Gastrocnemius medialis (tissue), 4 donors: Measurements from ENCODE around the gene GRIK4. TPM values are rescaled to one million over a fixed set of nuclear protein-coding genes. Genes with fewer than 3 reads are reported as not detected.

ENCODE experiments used
- ATAC-seq, 2 donors: fragments of 150-250 bp; one replicate each; pipeline ENCODE4 v1.9.1; 2016
- DNase-seq, 2 donors: peaks; one replicate each; pipeline ENCODE4 v3.0.0-alpha.2; 2019
- H3K27ac ChIP-seq, 4 donors: fragments of 200-600 bp; sonication (generic); 1 replicate in 1 of 4; 2 replicates in 3 of 4; pipeline ENCODE4 v1.5.1; 2016 to 2018; ENCODE audit warnings: mild to moderate bottlenecking in 2 of 4, moderate library complexity in 1 of 4
- H3K27me3 ChIP-seq, 3 donors: fragments of 200-600 bp; sonication (generic) in 2 of 3; 1 replicate in 1 of 3; 2 replicates in 2 of 3; pipeline versions ENCODE4 v1.5.1 to v1.6.0; 2016 to 2019; ENCODE audit warnings: mild to moderate bottlenecking in 1 of 3, moderate library complexity in 1 of 3
- H3K36me3 ChIP-seq, 2 donors: fragments of 200-600 bp; sonication (generic) in 1 of 2; one replicate each; pipeline ENCODE4 v1.5.1; 2017 to 2018
- H3K4me1 ChIP-seq, 2 donors: fragments of 200-600 bp; sonication (generic) in 1 of 2; one replicate each; pipeline ENCODE4 v1.5.1; 2016 to 2017; ENCODE audit warnings: mild to moderate bottlenecking in 2 of 2
- H3K4me3 ChIP-seq, 4 donors: fragments of 200-600 bp; sonication (generic) in 3 of 4; 1 replicate in 1 of 4; 2 replicates in 3 of 4; pipeline ENCODE4 v1.5.1; 2016 to 2019; ENCODE audit warnings: mild to moderate bottlenecking in 2 of 4
- H3K9me3 ChIP-seq, 3 donors: fragments of 200-600 bp; sonication (generic) in 2 of 3; 1 replicate in 1 of 3; 2 replicates in 2 of 3; pipeline ENCODE4 v1.5.1; 2016 to 2019
- POLR2A ChIP-seq, 2 donors: fragments of 450-650 bp; IDR thresholded peaks; one replicate each; pipeline ENCODE4 v1.6.1; 2017; ENCODE audit warnings: antibody characterized with exemption in 2 of 2, mild to moderate bottlenecking in 2 of 2, moderate library complexity in 2 of 2
- in situ Hi-C, 4 donors: fragments of 200-750 bp; cut with MboI; loops; one replicate each; pipeline versions ENCODE4 v1.15.0 to v1.8.0; 2017; ENCODE audit warnings: low sequenced_read_pairs in 4 of 4
- intact Hi-C: fragments of 100-400 bp; cut with DNase I; formaldehyde crosslinking; loops from one replicate; pipeline ENCODE4 v1.15.1; 2023; ENCODE audit warnings: low total_unique reads
- total RNA-seq, 4 donors: library from RNA; depleted of rRNA; stranded (reverse); fragments of >200 nt; gene quantifications; one replicate each; pipeline versions ENCODE4 v1.1.0 to v1.2.3, GENCODE V29; 2016
- TF ChIP-seq, protein P1 (sequence below), 5 experiments: fragments of 450-650 bp in 3 of 5; fragments of 200-600 bp in 2 of 5; sonication (generic) in 2 of 5; IDR thresholded peaks in 4 of 5; conservative IDR thresholded peaks in 1 of 5; 1 replicate in 4 of 5; 2 replicates in 1 of 5; pipeline ENCODE4 v1.5.1; 2016 to 2019; ENCODE audit warnings: antibody characterized with exemption in 5 of 5, mild to moderate bottlenecking in 3 of 5, moderate library complexity in 3 of 5

GRIK4 gene
- total RNA-seq, 4 donors from 2014 or later, result 0.42 TPM; not detected in 3

GRCh38 chr11:120918257-120918656 lies 406.7 kb downstream of the GRIK4 start:
- Histone ChIP-seq H3K36me3 (no peaks in the 10 kb centered on the region), H3K27ac (no peak overlapping the region), H3K9me3 (no peaks in the 10 kb centered on the region), H3K27me3 (peaks cover 0 to 2% (median 0%) of the 10 kb centered on the region in 3 donors), H3K4me3 (no peak overlapping the region), H3K4me1 (no peaks in the 10 kb centered on the region)
- intact Hi-C loops, result no loop called here
- in situ Hi-C loops, result no loop called here
- no peak for ATAC-seq
- DNase-seq, result no peak
- TF ChIP-seq, protein P1, sequence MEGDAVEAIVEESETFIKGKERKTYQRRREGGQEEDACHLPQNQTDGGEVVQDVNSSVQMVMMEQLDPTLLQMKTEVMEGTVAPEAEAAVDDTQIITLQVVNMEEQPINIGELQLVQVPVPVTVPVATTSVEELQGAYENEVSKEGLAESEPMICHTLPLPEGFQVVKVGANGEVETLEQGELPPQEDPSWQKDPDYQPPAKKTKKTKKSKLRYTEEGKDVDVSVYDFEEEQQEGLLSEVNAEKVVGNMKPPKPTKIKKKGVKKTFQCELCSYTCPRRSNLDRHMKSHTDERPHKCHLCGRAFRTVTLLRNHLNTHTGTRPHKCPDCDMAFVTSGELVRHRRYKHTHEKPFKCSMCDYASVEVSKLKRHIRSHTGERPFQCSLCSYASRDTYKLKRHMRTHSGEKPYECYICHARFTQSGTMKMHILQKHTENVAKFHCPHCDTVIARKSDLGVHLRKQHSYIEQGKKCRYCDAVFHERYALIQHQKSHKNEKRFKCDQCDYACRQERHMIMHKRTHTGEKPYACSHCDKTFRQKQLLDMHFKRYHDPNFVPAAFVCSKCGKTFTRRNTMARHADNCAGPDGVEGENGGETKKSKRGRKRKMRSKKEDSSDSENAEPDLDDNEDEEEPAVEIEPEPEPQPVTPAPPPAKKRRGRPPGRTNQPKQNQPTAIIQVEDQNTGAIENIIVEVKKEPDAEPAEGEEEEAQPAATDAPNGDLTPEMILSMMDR (IDR thresholded peaks at IDR 0.05 in 4 of 5, conservative IDR thresholded peaks at IDR 0.05 in 1 of 5), result no peak
- TF ChIP-seq POLR2A (IDR thresholded peaks at IDR 0.05), result no peak

GRCh38 chr11:120919045-120919444 lies 407.5 kb downstream of the GRIK4 start:
- TF ChIP-seq, protein P1 (IDR thresholded peaks at IDR 0.05 in 4 of 5, conservative IDR thresholded peaks at IDR 0.05 in 1 of 5), result no peak
- no peak for TF ChIP-seq POLR2A (IDR thresholded peaks at IDR 0.05)
- no peaks in the 10 kb centered on the region for H3K36me3 ChIP-seq
- intact Hi-C loops (no loop called here), in situ Hi-C loops (no loop called here)
- no peaks in the 10 kb centered on the region for H3K9me3 ChIP-seq
- ATAC-seq (no peak), DNase-seq (no peak)
- peaks cover 0 to 2% (median 0%) of the 10 kb centered on the region in 3 donors for H3K27me3 ChIP-seq
- H3K27ac ChIP-seq, result no peak overlapping the region
- H3K4me3 ChIP-seq, result no peak overlapping the region
- H3K4me1 ChIP-seq, result no peaks in the 10 kb centered on the region

- no peak for DNase-seq
- no peaks in the 10 kb centered on the region for H3K4me1 ChIP-seq
- TF ChIP-seq, protein P1 (IDR thresholded peaks at IDR 0.05 in 4 of 5, conservative IDR thresholded peaks at IDR 0.05 in 1 of 5), result no peak
- no peak for TF ChIP-seq POLR2A (IDR thresholded peaks at IDR 0.05)
- in situ Hi-C loops, result no loop called here
- no peak overlapping the region for H3K27ac ChIP-seq
- no peak for ATAC-seq
- H3K9me3 ChIP-seq, result no peaks in the 10 kb centered on the region
- no peak overlapping the region for H3K4me3 ChIP-seq
- intact Hi-C loops, result no loop called here
- H3K36me3 ChIP-seq, result no peaks in the 10 kb centered on the region
- peaks cover 0 to 2% (median 0%) of the 10 kb centered on the region in 3 donors for H3K27me3 ChIP-seq
These were observed 408.0 kb downstream of the GRIK4 start for GRCh38 chr11:120919566-120919965.

DNA sequence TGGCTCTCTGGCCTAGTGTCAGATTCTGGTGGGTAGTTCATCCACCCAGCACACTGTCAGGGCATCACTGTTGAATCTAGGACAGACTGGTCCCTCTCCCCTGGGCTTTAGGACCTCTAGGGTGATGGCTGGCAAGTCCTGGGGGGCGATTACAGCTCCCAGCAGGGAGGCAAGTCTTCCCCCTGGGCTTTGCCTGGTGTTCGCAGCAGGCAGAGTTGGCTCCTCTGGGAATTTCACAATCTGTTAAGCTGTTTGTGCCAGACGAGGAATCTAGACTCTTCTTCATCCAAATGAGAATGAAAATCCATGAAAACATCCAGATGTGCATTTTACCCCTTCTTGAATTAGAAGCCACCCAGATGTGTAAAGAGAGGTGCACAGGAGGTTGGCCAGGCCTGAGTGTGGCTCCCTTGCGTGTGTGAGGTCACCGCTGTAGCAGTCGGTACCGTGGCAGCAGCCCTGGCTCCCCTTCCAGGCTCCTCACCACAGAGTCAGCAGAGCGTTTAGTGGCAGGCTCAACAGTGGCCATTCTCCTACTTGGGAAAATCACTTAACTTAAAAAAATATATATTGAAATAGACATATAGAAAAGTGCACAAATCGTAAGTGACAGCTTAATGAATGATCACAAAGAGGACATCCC lies 412.4 kb downstream of the GRIK4 start:
- Histone ChIP-seq H3K36me3 (no peaks in the 10 kb centered on the region), H3K4me1 (no peaks in the 10 kb centered on the region), H3K9me3 (no peaks in the 10 kb centered on the region), H3K27ac (no peak overlapping the region), H3K4me3 (no peak overlapping the region), H3K27me3 (no peaks in the 10 kb centered on the region)
- no peak for DNase-seq
- TF ChIP-seq POLR2A (IDR thresholded peaks at IDR 0.05), result no peak
- TF ChIP-seq, protein P1 (IDR thresholded peaks at IDR 0.05 in 4 of 5, conservative IDR thresholded peaks at IDR 0.05 in 1 of 5), result no peak
- intact Hi-C loops, result no loop called here
- in situ Hi-C loops, result no loop called here
- ATAC-seq, result no peak

- H3K4me3 ChIP-seq, result no peak overlapping the region
- H3K27ac ChIP-seq, result no peak overlapping the region
- H3K36me3 ChIP-seq, result no peaks in the 10 kb centered on the region
- no peak for TF ChIP-seq POLR2A (IDR thresholded peaks at IDR 0.05)
- TF ChIP-seq, protein P1 (IDR thresholded peaks at IDR 0.05 in 4 of 5, conservative IDR thresholded peaks at IDR 0.05 in 1 of 5), result no peak
- no peak for ATAC-seq
- H3K27me3 ChIP-seq, result no peaks in the 10 kb centered on the region
- H3K4me1 ChIP-seq, result no peaks in the 10 kb centered on the region
- no peak for DNase-seq
- no peaks in the 10 kb centered on the region for H3K9me3 ChIP-seq
- in situ Hi-C loops (loop anchor here in 1 of 4 donors (25.0 kb wide), 1 partner anchor 414 kb away; the partner anchor contains the start of gene GRIK4), intact Hi-C loops (no loop called here)
These were observed 414.4 kb downstream of the GRIK4 start for GRCh38 chr11:120925944-120926343.
